ENCODE data around the gene CCNY. TPM values are rescaled to one million over a fixed set of nuclear protein-coding genes. Genes with fewer than 3 reads are reported as not detected.

Gene CCNY
- total and polyA plus RNA-seq, 2 of the 4 experiments (the other 2 are of a cell fraction): 38.0 to 131 TPM

GRCh38 chr10:35387768-35388167 lies 51.5 kb downstream of the CCNY start:
- DNase-seq (peak; percentile 85), ATAC-seq (ENCODE audit: low read depth) (peak; percentile 62)
- no TSS peak for BruUV-seq (replicated peaks)
- Histone ChIP-seq H2BK5ac (ENCODE audit: low read depth, low read length, poor library complexity, severe bottlenecking) (peak overlapping the region; percentile 76), H3K18ac (ENCODE audit: low read depth, low read length) (no peak overlapping the region), H4K91ac (ENCODE audit: insufficient read depth, low read depth, low read length) (no peak overlapping the region), H2AK5ac (ENCODE audit: low read depth, low read length) (no peak overlapping the region), H2AFZ (replicated peaks; ENCODE audit: low read length, poor library complexity) (no peak overlapping the region), H3K4me2 (ENCODE audit: low read depth, low read length) (no peak overlapping the region; the same call in 1 of the 2 replicates), H2BK15ac (ENCODE audit: low read depth, low read length) (no peak overlapping the region), H3K4me3 (ENCODE audit: insufficient read depth, low read depth, low read length) (no peak overlapping the region), H2BK120ac (ENCODE audit: low read depth, low read length) (no peak overlapping the region), H3K14ac (replicated peaks; ENCODE audit: low read depth, low read length) (no peak overlapping the region), H3K9me3 (ENCODE audit: control insufficient read depth, insufficient read depth, low read length) (peaks cover 9% of the 10 kb centered on the region), H3K36me3 (ENCODE audit: control insufficient read depth, insufficient read depth, low read length) (no peaks in the 10 kb centered on the region), H3K27ac (ENCODE audit: insufficient read depth, low read length) (no peak overlapping the region), H3K4ac (ENCODE audit: low read depth, low read length) (no peak overlapping the region), H3K4me1 (ENCODE audit: control insufficient read depth, insufficient read depth, low read length) (peaks cover 8% of the 10 kb centered on the region), H3K9ac (ENCODE audit: low read depth, low read length) (no peak overlapping the region), H3K23ac (ENCODE audit: low read depth, low read length) (no peak overlapping the region), H4K5ac (ENCODE audit: low read depth, low read length) (no peak overlapping the region), H4K20me1 (ENCODE audit: insufficient read depth, low read length) (peaks cover 57% of the 10 kb centered on the region), H2AK9ac (replicated peaks; ENCODE audit: low read depth, low read length, poor library complexity) (no peak overlapping the region), H4K8ac (ENCODE audit: low read depth in 2 of 2, low read length in 2 of 2) (peak overlapping the region in 1 of 2 experiments; percentile 31; a peak in 2 of 4 replicates), H3K9me1 (ENCODE audit: insufficient read depth, low read length) (peaks cover 16% of the 10 kb centered on the region), H2BK20ac (ENCODE audit: low read depth, low read length) (no peak overlapping the region), H3K79me1 (ENCODE audit: low read depth in 1 of 2, low read length in 2 of 2) (peaks cover 62 to 84% of the 10 kb centered on the region in 2 experiments), H3K56ac (ENCODE audit: extremely low read depth, insufficient read depth, low read length) (no peak overlapping the region), H3K27me3 (ENCODE audit: control insufficient read depth, insufficient read depth, low read length) (no peaks in the 10 kb centered on the region)
- intact Hi-C loops (cut with micrococcal nuclease): loop anchor here (2.0 kb wide), 1 partner anchor 75 kb away; no protein-coding TSS in a partner anchor
- TF ChIP-seq CHD1 (IDR thresholded peaks at IDR 0.05; ENCODE audit: low read depth, low read length) (no peak), RCOR1 (IDR thresholded peaks at IDR 0.05; ENCODE audit: insufficient replicate concordance, low read length) (no peak), SMC3 (IDR thresholded peaks at IDR 0.05; ENCODE audit: low read depth, low read length) (no peak), BHLHE40 (IDR thresholded peaks at IDR 0.05; ENCODE audit: low read depth, low read length) (peak; percentile 57; the same call in 1 of the 2 replicates)
- in situ Hi-C loops (cut with MboI; ENCODE audit: low sequenced_read_pairs): no loop called here
- CTCF ChIA-PET: no interaction called here
- 20% methylated on average over 1 of the region's 2 CpGs; no CpG with 5 or more reads in 1 of the 2 experiments for WGBS, 2 experiments (ENCODE audit: extremely low coverage in 2 of 2, insufficient read length in 1 of 2)
- dilution Hi-C loops (cut with HindIII; ENCODE audit: low sequenced_read_pairs, unreplicated experiment): no loop called here
- POLR2A ChIA-PET (ENCODE audit: unreplicated experiment): no interaction called here
